Osteoblast (primary cell): ENCODE measurements around the gene BSG. TPM values are rescaled to one million over a fixed set of nuclear protein-coding genes. Genes with fewer than 3 reads are reported as not detected.
A peak's percentile ranks its signal among the peaks of the same experiment; 100 is the strongest.

Experiments used
- DNase-seq: peaks from one replicate; pipeline ENCODE4 v3.0.0; 2011; ENCODE audit warnings: low spot score, mixed read lengths; ENCODE audit not compliant: insufficient read length; ENCODE audit errors: missing footprints
- H2AFZ ChIP-seq: 2 replicates; pipeline ENCODE4 v1.6.0; 2011; ENCODE audit warnings: mild to moderate bottlenecking, low read length
- H3K27ac ChIP-seq: 2 replicates; pipeline ENCODE4 v1.5.1; 2011; ENCODE audit warnings: mild to moderate bottlenecking, low read depth, low read length, moderate library complexity
- H3K27me3 ChIP-seq: 2 replicates; pipeline ENCODE4 v1.6.0; 2012; ENCODE audit warnings: mild to moderate bottlenecking, control low read depth, inconsistent platforms, low read length, moderate library complexity; ENCODE audit not compliant: insufficient read depth
- H3K36me3 ChIP-seq: 2 replicates; pipeline ENCODE4 v1.5.1; 2011; ENCODE audit warnings: mild to moderate bottlenecking, low read length, control low read depth, moderate library complexity; ENCODE audit not compliant: insufficient read depth
- H3K4me1 ChIP-seq: 2 replicates; pipeline ENCODE4 v1.5.1; 2011; ENCODE audit warnings: mild to moderate bottlenecking, low read length, control low read depth, moderate library complexity; ENCODE audit not compliant: insufficient read depth
- H3K4me2 ChIP-seq: 2 replicates; pipeline ENCODE4 v1.6.0; 2011; ENCODE audit warnings: mild to moderate bottlenecking, low read length; ENCODE audit not compliant: insufficient read depth
- H3K4me3 ChIP-seq: fragments of 200-600 bp; sonication (generic); 3 replicates; pipeline ENCODE4 v1.5.1; 2012; ENCODE audit warnings: mild to moderate bottlenecking, low read length, inconsistent platforms; ENCODE audit not compliant: insufficient read depth
- H3K79me2 ChIP-seq: 2 replicates; pipeline ENCODE4 v1.6.0; 2012; ENCODE audit warnings: mild to moderate bottlenecking, low read length, control low read depth, inconsistent platforms; ENCODE audit not compliant: insufficient read depth
- H3K9me3 ChIP-seq: 2 replicates; pipeline ENCODE4 v1.5.1; 2011; ENCODE audit warnings: low read depth, low read length, control low read depth
- H4K20me1 ChIP-seq: 2 replicates; pipeline ENCODE4 v1.6.0; 2012; ENCODE audit warnings: mild to moderate bottlenecking, low read length, control low read depth; ENCODE audit not compliant: insufficient read depth
- total RNA-seq: library from RNA; depleted of rRNA; stranded (reverse); fragments of >200 nt; gene quantifications from 2 replicates; pipeline ENCODE4 v1.2.3, GENCODE V29; 2012
- TF ChIP-seq, protein P1 (sequence below): IDR thresholded peaks from 2 replicates; pipeline ENCODE4 v1.5.1; 2011; ENCODE audit warnings: mild to moderate bottlenecking, low read depth, low read length, moderate library complexity; ENCODE audit errors: extremely low read depth

Gene BSG
- total RNA-seq, 1 donor: 273 TPM

DNA sequence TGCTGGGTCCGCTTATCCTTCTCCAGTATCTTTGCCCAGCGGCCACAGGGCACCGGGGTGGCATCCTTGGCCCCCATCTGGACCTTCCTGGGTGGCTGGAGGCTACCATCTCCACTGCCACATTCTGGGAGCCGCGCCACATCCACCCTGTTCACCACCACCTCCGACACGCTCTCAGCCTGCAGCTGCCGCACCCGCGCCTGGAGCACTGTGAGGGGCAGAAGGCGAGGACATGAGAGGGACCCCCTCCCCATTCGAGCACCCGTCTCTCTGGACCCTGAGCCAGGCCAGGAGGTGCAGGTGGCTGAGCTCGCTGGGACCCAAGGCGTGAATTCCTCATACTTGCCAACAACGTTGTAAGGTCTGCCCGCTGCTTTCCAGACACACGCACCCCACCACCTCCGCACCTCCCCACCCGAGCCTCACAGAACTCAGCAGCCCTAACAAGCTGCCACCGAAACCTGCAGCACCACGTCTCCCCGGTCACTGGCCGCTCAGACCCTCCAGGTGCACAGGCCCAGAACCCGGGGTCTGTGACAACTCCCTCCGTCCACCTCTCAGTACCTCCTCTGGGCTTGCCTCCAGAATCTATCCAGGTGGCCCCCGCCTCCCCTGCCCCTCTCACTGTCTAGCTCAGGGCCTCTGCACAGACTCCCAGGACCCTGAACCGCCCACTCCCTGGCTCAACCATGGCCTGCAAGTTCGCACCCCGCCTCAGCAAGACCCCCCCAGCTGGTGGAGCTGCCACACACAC is 57.7 kb downstream of the BSG start:
- Histone ChIP-seq H3K4me1 (peaks cover 16% of the 10 kb centered on the region), H3K79me2 (peaks cover 22% of the 10 kb centered on the region), H3K9me3 (no peaks in the 10 kb centered on the region), H4K20me1 (peaks cover 12% of the 10 kb centered on the region), H2AFZ (no peak overlapping the region), H3K4me2 (no peak overlapping the region), H3K36me3 (peaks cover 10% of the 10 kb centered on the region), H3K27ac (no peak overlapping the region), H3K27me3 (no peaks in the 10 kb centered on the region), H3K4me3 (no peak overlapping the region)
- DNase-seq: no peak
- TF ChIP-seq, protein P1, sequence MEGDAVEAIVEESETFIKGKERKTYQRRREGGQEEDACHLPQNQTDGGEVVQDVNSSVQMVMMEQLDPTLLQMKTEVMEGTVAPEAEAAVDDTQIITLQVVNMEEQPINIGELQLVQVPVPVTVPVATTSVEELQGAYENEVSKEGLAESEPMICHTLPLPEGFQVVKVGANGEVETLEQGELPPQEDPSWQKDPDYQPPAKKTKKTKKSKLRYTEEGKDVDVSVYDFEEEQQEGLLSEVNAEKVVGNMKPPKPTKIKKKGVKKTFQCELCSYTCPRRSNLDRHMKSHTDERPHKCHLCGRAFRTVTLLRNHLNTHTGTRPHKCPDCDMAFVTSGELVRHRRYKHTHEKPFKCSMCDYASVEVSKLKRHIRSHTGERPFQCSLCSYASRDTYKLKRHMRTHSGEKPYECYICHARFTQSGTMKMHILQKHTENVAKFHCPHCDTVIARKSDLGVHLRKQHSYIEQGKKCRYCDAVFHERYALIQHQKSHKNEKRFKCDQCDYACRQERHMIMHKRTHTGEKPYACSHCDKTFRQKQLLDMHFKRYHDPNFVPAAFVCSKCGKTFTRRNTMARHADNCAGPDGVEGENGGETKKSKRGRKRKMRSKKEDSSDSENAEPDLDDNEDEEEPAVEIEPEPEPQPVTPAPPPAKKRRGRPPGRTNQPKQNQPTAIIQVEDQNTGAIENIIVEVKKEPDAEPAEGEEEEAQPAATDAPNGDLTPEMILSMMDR: no peak

DNA sequence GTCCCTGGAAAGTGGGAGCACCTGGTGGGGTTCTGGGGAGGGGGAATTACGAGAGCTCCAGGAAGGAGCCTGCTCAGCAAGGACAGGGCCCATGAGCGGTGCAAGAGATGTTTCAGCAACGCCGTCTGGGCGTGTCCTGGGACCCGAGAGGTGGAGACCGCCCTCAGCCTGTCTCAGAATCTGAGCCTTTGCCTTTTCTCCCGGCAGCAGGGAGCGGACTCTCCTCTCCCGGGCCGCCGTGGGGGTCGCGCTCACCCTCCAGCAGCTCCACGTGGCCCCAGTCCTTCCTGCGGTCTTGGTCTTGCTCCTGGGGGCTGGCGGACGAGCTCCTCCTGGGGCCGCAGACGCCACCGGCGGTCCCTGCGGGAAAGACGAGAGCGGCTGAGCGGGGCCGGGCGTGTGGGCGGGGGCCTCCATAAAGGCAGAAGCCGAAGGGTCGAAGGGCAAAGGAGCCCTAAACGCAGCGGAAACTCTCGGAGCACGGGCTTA is 60.2 kb downstream of the BSG start:
- peaks cover 7% of the 10 kb centered on the region for H3K36me3 ChIP-seq
- H3K4me1 ChIP-seq: peaks cover 16% of the 10 kb centered on the region
- H3K4me3 ChIP-seq: peak overlapping the region; percentile 79
- peaks cover 22% of the 10 kb centered on the region for H3K79me2 ChIP-seq
- H3K27ac ChIP-seq: peak overlapping the region; percentile 55
- DNase-seq: no peak
- no peaks in the 10 kb centered on the region for H3K9me3 ChIP-seq
- H2AFZ ChIP-seq: peak overlapping the region; percentile 63
- H3K27me3 ChIP-seq: no peaks in the 10 kb centered on the region
- H4K20me1 ChIP-seq: peaks cover 10% of the 10 kb centered on the region
- TF ChIP-seq, protein P1: no peak
- peak overlapping the region; percentile 99 for H3K4me2 ChIP-seq

Other genes starting within 250 kb of the BSG start
- 10.9 and 14.8 TPM in 2 replicates for gene MIER2, start 227.8 kb upstream of the BSG start, total RNA-seq
- gene C2CD4C, start 163.4 kb upstream of the BSG start, total RNA-seq: not detected in 2 replicates
- 0.36 and 1.5 TPM in 2 replicates for gene SHC2, start 111.6 kb upstream of the BSG start, total RNA-seq
- gene MADCAM1, start 76.1 kb upstream of the BSG start, total RNA-seq: 0.59 and 0.72 TPM in 2 replicates
- gene TPGS1, start 65.1 kb upstream of the BSG start, total RNA-seq: 38.3 and 47.8 TPM in 2 replicates
- 32.9 and 40.4 TPM in 2 replicates for gene CDC34, start 40.8 kb upstream of the BSG start, total RNA-seq
- gene GZMM, start 28.5 kb upstream of the BSG start, total RNA-seq: under 0.01 TPM in 1 of 2 replicates, not detected in the other
- 1.2 and 1.4 TPM in 2 replicates for gene HCN2, start 17.3 kb downstream of the BSG start, total RNA-seq
- 16.6 and 18.6 TPM in 2 replicates for gene POLRMT, start 60.9 kb downstream of the BSG start, total RNA-seq
- gene FGF22, start 67.3 kb downstream of the BSG start, total RNA-seq: not detected in 2 replicates
- gene RNF126, start 90.6 kb downstream of the BSG start, total RNA-seq: 29.8 and 38.7 TPM in 2 replicates
- gene FSTL3, start 103.8 kb downstream of the BSG start, total RNA-seq: 32.7 and 52.1 TPM in 2 replicates
- gene PRSS57, start 122.9 kb downstream of the BSG start, total RNA-seq: not detected in 2 replicates
- 9.7 and 10.5 TPM in 2 replicates for gene PALM, start 136.3 kb downstream of the BSG start, total RNA-seq
- gene MISP, start 178.5 kb downstream of the BSG start, total RNA-seq: 0.36 and 0.59 TPM in 2 replicates
- 106 and 124 TPM in 2 replicates for gene PTBP1, start 224.9 kb downstream of the BSG start, total RNA-seq
- 0.36 TPM in 1 of 2 replicates, not detected in the other for gene PLPPR3, start 249.4 kb downstream of the BSG start, total RNA-seq